GM21717 (cell line): ENCODE data around the gene NDUFA13.

Source experiments
- ATAC-seq: cut with Tn5 transposase; IDR thresholded peaks from one replicate; pipeline ENCODE4 v1.9.1; 2021; ENCODE audit warnings: mild to moderate bottlenecking, moderate library complexity; ENCODE audit not compliant: unreplicated experiment

NDUFA13 gene

DNA sequence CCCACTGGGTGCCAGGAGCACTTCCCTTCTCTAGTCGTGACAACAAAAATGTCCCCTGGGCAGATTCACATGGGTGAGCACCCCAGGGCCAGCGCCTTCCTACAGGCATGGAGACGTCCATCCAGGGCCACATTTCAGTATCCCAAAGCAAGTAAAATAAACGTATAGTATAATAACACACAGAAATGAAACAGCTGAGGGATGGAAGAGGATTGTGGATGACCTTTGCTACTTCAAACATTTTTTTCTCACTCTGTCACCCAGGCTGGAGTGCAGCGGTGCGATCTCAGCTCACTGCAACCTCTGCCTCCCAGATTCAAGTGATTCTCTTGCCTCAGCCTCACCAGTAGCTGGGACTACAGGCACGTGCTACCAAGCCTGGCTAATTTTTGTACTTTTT, 50.3 kb downstream of the NDUFA13 start:
- no peak for ATAC-seq

DNA sequence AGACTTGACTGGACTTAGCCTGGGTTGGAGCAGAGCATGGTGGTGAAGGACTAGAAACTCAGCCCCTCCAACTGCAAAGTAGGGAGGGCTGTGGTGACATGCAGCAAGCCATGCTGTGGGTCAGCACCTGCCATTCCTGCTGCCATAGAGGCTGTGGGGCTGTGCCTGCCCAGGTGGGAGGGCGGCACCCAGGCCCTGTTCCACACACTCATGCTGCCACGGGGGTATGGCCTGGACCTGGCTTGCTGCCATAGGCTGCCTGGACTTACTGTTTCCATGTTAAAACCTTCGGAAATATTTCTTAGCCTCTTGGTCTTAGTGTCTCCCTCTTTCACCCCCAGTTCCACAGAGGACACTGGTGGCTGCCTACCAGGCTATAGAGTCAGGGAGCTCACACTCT, 51.4 kb downstream of the NDUFA13 start:
- no peak for ATAC-seq

DNA sequence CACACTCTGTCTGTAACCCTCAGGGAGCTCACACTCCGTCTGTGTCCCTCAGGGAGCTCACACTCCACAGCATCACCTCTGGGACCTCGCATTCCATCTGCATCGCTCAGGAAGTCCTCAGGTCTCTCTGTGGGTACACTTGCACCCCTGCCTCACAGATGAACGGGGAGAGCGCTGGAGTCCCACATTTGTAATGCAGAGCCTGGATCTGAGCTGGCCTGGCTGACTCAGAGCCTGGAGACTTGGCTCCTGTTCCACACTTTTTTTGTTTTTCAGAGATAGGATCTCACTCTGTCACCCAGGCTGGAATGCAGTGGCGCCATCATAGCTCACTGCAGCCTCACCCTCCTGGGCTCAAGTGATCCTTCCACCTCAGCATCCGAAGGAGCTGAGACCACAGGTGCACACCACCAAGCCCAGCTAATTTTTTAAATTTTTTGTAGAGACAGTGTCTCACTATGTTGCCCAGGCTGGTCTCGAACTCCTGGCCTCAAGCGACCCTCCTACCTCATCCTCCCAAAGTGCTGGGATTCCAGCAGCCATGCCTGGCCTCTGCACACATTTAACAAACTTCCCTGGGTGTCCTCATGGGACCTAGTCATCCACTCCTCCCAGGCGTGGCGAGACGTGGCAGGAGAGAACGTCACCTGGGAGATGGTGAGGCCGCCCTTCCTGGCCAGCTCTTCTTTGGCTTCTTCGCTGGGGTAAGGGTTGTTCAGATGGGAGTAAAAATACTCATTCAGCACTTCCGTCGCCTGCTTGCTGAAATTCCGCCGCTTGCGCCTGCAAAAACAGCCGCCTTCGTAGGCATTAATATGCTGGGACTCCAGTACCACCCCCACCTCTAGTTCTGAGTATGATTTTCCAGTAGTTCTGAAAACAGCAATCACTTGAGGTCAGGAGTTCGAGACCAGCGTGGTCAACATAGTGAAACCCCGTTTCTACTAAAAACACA, 53.1 kb downstream of the NDUFA13 start:
- no peak for ATAC-seq

GRCh38 chr19:19570571-19570970, 54.5 kb downstream of the NDUFA13 start:
- no peak for ATAC-seq

DNA sequence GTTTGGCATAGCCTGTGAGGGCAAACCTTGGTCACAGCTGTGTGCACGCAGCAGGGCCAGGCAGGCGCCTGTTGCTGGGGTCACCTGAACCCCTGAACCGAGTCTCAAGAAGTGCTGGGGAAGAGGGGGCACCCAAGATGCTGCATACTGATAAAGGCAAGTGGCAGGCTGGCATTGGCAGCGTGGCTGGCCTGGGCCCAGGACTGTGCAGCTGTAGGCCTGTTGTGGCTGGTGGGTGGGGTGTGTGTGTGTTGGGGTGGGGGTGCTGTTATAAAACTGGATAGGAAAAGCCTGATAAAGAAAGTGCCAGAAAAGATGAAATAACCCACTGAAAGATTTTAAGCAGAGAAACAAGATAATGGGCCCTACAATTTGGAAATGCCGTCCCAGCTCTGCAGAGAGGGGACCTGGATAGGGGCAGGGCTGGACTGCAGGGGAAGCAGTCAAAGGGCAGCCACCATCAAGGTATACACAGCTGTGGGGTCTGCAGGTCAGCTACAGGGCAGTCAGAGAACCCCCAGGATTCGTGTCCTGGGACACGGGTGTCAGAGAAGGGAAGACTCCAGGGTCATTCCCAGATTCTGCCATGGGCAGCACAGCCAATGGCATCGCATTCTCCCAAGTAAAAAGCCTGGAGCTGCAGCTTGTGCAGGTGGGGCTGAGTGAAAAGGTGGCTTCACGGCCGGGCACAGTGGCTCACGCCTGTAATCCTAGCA, 55.2 kb downstream of the NDUFA13 start:
- ATAC-seq, result no peak

GRCh38 chr19:19575411-19575810, 59.4 kb downstream of the NDUFA13 start:
- ATAC-seq, result no peak
